IMR-90 (cell line): Measurements from ENCODE around the gene RSAD1.

Source experiments
- MXI1 ChIP-seq: IDR thresholded peaks from 2 replicates; pipeline ENCODE4 v1.6.1; 2012; ENCODE audit warnings: low read depth, mild to moderate bottlenecking, low read length, moderate library complexity, borderline replicate concordance
- SMC3 ChIP-seq: fragments of 150-350 bp; IDR thresholded peaks from 2 replicates; pipeline ENCODE4 v1.6.1; 2016; ENCODE audit warnings: low read depth, mild to moderate bottlenecking, antibody characterized with exemption, low read length, moderate library complexity
- TF ChIP-seq, protein P1 (sequence below): conservative IDR thresholded peaks from 2 replicates; pipeline ENCODE4 v1.5.1; 2012; ENCODE audit warnings: mild to moderate bottlenecking, low read depth, low read length, improper control_type of control experiment

DNA sequence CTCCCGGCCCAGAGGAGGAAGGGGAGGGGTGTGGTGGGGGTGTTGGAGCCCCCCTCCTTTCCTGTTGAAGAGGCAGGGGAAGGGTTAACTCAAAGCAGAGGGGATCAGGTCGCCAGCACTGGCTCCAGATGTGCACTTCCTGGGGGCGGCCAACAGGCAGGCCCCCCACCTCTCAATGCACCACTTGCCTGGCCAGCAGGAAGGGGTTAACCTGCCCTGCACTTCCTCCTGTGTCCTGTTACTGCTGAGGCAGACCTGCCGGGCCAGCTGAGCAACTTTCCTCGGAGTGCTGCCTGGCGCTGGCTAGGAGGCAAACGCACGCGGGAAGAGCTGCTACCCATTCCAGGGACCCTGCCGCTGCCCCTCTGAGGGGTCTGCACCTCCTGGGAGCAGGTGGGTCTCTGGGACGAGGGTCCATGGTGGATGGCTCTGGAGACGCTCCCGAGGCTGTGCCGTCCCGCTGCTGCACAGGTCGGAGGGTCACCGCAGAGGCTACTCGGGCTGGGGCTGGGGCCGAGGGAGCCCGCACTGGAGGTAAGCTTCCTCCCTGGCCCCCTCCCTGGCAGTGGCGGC, 53.9 kb downstream of the RSAD1 start, which contains the start of gene EPN3:
- TF ChIP-seq SMC3: no peak
- TF ChIP-seq MXI1: no peak
- TF ChIP-seq, protein P1, sequence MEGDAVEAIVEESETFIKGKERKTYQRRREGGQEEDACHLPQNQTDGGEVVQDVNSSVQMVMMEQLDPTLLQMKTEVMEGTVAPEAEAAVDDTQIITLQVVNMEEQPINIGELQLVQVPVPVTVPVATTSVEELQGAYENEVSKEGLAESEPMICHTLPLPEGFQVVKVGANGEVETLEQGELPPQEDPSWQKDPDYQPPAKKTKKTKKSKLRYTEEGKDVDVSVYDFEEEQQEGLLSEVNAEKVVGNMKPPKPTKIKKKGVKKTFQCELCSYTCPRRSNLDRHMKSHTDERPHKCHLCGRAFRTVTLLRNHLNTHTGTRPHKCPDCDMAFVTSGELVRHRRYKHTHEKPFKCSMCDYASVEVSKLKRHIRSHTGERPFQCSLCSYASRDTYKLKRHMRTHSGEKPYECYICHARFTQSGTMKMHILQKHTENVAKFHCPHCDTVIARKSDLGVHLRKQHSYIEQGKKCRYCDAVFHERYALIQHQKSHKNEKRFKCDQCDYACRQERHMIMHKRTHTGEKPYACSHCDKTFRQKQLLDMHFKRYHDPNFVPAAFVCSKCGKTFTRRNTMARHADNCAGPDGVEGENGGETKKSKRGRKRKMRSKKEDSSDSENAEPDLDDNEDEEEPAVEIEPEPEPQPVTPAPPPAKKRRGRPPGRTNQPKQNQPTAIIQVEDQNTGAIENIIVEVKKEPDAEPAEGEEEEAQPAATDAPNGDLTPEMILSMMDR: no peak
